Mucosa of rectum (tissue), 2 donors: Measurements from ENCODE around the gene KRTAP12-4.
"Not testable (repeated sequence)": the region's sequence is repeated elsewhere in the genome, so short reads cannot be mapped to it uniquely, and the experiment has no call there.

Experiments used
- H3K27ac ChIP-seq, 2 donors: one replicate each; pipeline ENCODE4 v1.7.0; 2013; ENCODE audit warnings: inconsistent platforms in 2 of 2, low read depth in 2 of 2, low read length in 2 of 2
- H3K27me3 ChIP-seq, 2 donors: one replicate each; pipeline ENCODE4 v1.7.0; 2013; ENCODE audit warnings: low read length in 2 of 2; ENCODE audit not compliant: control insufficient read depth in 2 of 2, insufficient read depth in 2 of 2
- H3K36me3 ChIP-seq, 2 donors: one replicate each; pipeline ENCODE4 v1.7.0; 2013; ENCODE audit warnings: low read length in 2 of 2; ENCODE audit not compliant: control insufficient read depth in 2 of 2, insufficient read depth in 2 of 2
- H3K4me1 ChIP-seq, 2 donors: one replicate each; pipeline ENCODE4 v1.7.0; 2013; ENCODE audit warnings: low read length in 2 of 2, mild to moderate bottlenecking in 1 of 2; ENCODE audit not compliant: control insufficient read depth in 2 of 2, insufficient read depth in 2 of 2
- H3K4me3 ChIP-seq, 2 donors: one replicate each; pipeline ENCODE4 v1.7.0; 2013; ENCODE audit warnings: low read length in 2 of 2
- H3K9ac ChIP-seq, 2 donors: one replicate each; pipeline ENCODE4 v1.7.0; 2013; ENCODE audit warnings: low read length in 2 of 2, low read depth in 1 of 2, mild to moderate bottlenecking in 1 of 2
- H3K9me3 ChIP-seq, 2 donors: one replicate each; pipeline ENCODE4 v1.7.0; 2013; ENCODE audit warnings: low read length in 2 of 2; ENCODE audit not compliant: control insufficient read depth in 2 of 2
- donor health status: healthy.
- donor health status: Normal muscosa, but diverticular disease.

KRTAP12-4 gene

GRCh38 chr21:44646366-44647221 is 7.9 kb downstream of the KRTAP12-4 start, which contains the start of gene KRTAP10-11:
KRTAP10-11 (plus strand) TSS chr21:44646414; CDS start chr21:44646459, 45 bp downstream.
- H3K27me3 ChIP-seq, H3K4me3 ChIP-seq, H3K9me3 ChIP-seq, H3K27ac ChIP-seq, H3K4me1 ChIP-seq, H3K36me3 ChIP-seq, H3K9ac ChIP-seq: not testable (repeated sequence)

- H3K9me3 ChIP-seq: peaks cover 0 to 5% of the 10 kb centered on the region in 2 donors
- no peaks in the 10 kb centered on the region for H3K4me1 ChIP-seq
- H3K27ac ChIP-seq: no peak overlapping the region
- no peaks in the 10 kb centered on the region for H3K27me3 ChIP-seq
- H3K4me3 ChIP-seq: no peak overlapping the region
- no peak overlapping the region for H3K9ac ChIP-seq
- H3K36me3 ChIP-seq: no peaks in the 10 kb centered on the region
These were observed 9.6 kb downstream of the KRTAP12-4 start for GRCh38 chr21:44644878-44645277.

GRCh38 chr21:44643741-44644310 is 10.6 kb downstream of the KRTAP12-4 start:
- Histone ChIP-seq H3K4me3 (no peak overlapping the region), H3K4me1 (no peaks in the 10 kb centered on the region), H3K27ac (no peak overlapping the region), H3K36me3 (no peaks in the 10 kb centered on the region), H3K9me3 (peaks cover 0 to 5% of the 10 kb centered on the region in 2 donors), H3K9ac (no peak overlapping the region), H3K27me3 (no peaks in the 10 kb centered on the region)

GRCh38 chr21:44640761-44641160 is 13.7 kb downstream of the KRTAP12-4 start:
- H3K9ac ChIP-seq: no peak overlapping the region
- H3K9me3 ChIP-seq: peaks cover 0 to 5% of the 10 kb centered on the region in 2 donors
- H3K27me3 ChIP-seq: no peaks in the 10 kb centered on the region
- H3K36me3 ChIP-seq: no peaks in the 10 kb centered on the region
- no peak overlapping the region for H3K27ac ChIP-seq
- H3K4me3 ChIP-seq: no peak overlapping the region
- H3K4me1 ChIP-seq: no peaks in the 10 kb centered on the region

GRCh38 chr21:44639331-44639655 is 15.2 kb downstream of the KRTAP12-4 start:
- no peaks in the 10 kb centered on the region for H3K36me3 ChIP-seq
- no peaks in the 10 kb centered on the region for H3K4me1 ChIP-seq
- no peaks in the 10 kb centered on the region for H3K9me3 ChIP-seq
- H3K4me3 ChIP-seq: no peak overlapping the region
- H3K9ac ChIP-seq: no peak overlapping the region
- H3K27me3 ChIP-seq: no peaks in the 10 kb centered on the region
- no peak overlapping the region for H3K27ac ChIP-seq

GRCh38 chr21:44638506-44639330 is 15.7 kb downstream of the KRTAP12-4 start:
- not testable (repeated sequence) for H3K36me3 ChIP-seq, H3K4me3 ChIP-seq, H3K9me3 ChIP-seq, H3K4me1 ChIP-seq, H3K27ac ChIP-seq, H3K9ac ChIP-seq, H3K27me3 ChIP-seq

- H3K4me3 ChIP-seq, H3K9me3 ChIP-seq, H3K27ac ChIP-seq, H3K9ac ChIP-seq, H3K36me3 ChIP-seq, H3K4me1 ChIP-seq, H3K27me3 ChIP-seq: not testable (repeated sequence)
These were observed 16.6 kb downstream of the KRTAP12-4 start for GRCh38 chr21:44637851-44638348.

- Histone ChIP-seq H3K9ac (no peak within 1 kb of the TSS), H3K4me1 (no peaks in the 10 kb centered on the region), H3K9me3 (no peaks in the 10 kb centered on the region), H3K27me3 (no peaks in the 10 kb centered on the region), H3K4me3 (no peak within 1 kb of the TSS), H3K36me3 (no peaks in the 10 kb centered on the region), H3K27ac (no peak within 1 kb of the TSS)
These were observed 17.2 kb downstream of the KRTAP12-4 start, which contains the start of gene KRTAP10-10 for GRCh38 chr21:44637018-44637850. KRTAP10-10 (plus strand) TSS chr21:44637356; CDS start chr21:44637418, 62 bp downstream.

GRCh38 chr21:44636209-44637017 is 18.0 kb downstream of the KRTAP12-4 start:
- no peaks in the 10 kb centered on the region for H3K9me3 ChIP-seq
- H3K4me3 ChIP-seq: no peak overlapping the region
- no peaks in the 10 kb centered on the region for H3K27me3 ChIP-seq
- no peaks in the 10 kb centered on the region for H3K4me1 ChIP-seq
- no peak overlapping the region for H3K9ac ChIP-seq
- H3K27ac ChIP-seq: no peak overlapping the region
- H3K36me3 ChIP-seq: no peaks in the 10 kb centered on the region
